ENCODE results near the gene TRIM43.
"Not testable (repeated sequence)": the region's sequence is repeated elsewhere in the genome, so short reads cannot be mapped to it uniquely, and the experiment has no call there.

The TRIM43 gene

GRCh38 chr2:95591701-95592100 lies at the start of gene TRIM43:
Gene TRIM43, plus strand, starts transcription at chr2:95592001. Its CDS starts 2,023 bp downstream, at chr2:95594024.
- DNase-seq: not testable (repeated sequence)

GRCh38 chr2:95551055-95551568 lies 40.7 kb upstream of the TRIM43 start:
- no peak for DNase-seq

- no peak for DNase-seq
Observed at GRCh38 chr2:95552911-95553310, 38.9 kb upstream of the TRIM43 start.

GRCh38 chr2:95569170-95569569 lies 22.6 kb upstream of the TRIM43 start:
- DNase-seq: no peak

- no peak for DNase-seq
Observed at GRCh38 chr2:95573866-95574265, 17.9 kb upstream of the TRIM43 start.

GRCh38 chr2:95574506-95574905 lies 17.3 kb upstream of the TRIM43 start:
- DNase-seq: no peak

- DNase-seq: no peak
Observed at GRCh38 chr2:95575857-95576256, 15.9 kb upstream of the TRIM43 start.

- DNase-seq: no peak
Observed at GRCh38 chr2:95578539-95578938, 13.3 kb upstream of the TRIM43 start.

- not testable (repeated sequence) for DNase-seq
Observed at GRCh38 chr2:95583545-95583944, 8.3 kb upstream of the TRIM43 start.

GRCh38 chr2:95584321-95584720 lies 7.5 kb upstream of the TRIM43 start:
- DNase-seq: not testable (repeated sequence)

GRCh38 chr2:95589777-95590536 lies 1.8 kb upstream of the TRIM43 start:
- not testable (repeated sequence) for DNase-seq

GRCh38 chr2:95592973-95593372 lies 1.2 kb downstream of the TRIM43 start:
- DNase-seq: not testable (repeated sequence)

- DNase-seq: not testable (repeated sequence)
Observed at GRCh38 chr2:95595012-95595411, 3.2 kb downstream of the TRIM43 start.

GRCh38 chr2:95601301-95601700 lies 9.5 kb downstream of the TRIM43 start:
- not testable (repeated sequence) for DNase-seq

GRCh38 chr2:95602146-95602545 lies 10.3 kb downstream of the TRIM43 start:
- not testable (repeated sequence) for DNase-seq

- not testable (repeated sequence) for DNase-seq
Observed at GRCh38 chr2:95608356-95608755, 16.6 kb downstream of the TRIM43 start.

GRCh38 chr2:95609764-95610163 lies 18.0 kb downstream of the TRIM43 start:
- not testable (repeated sequence) for DNase-seq

- not testable (repeated sequence) for DNase-seq
Observed at GRCh38 chr2:95613048-95613447, 21.2 kb downstream of the TRIM43 start.

- not testable (repeated sequence) for DNase-seq
Observed at GRCh38 chr2:95622728-95623127, 30.9 kb downstream of the TRIM43 start.

- not testable (repeated sequence) for DNase-seq
Observed at GRCh38 chr2:95630987-95631386, 39.2 kb downstream of the TRIM43 start.

- DNase-seq: not testable (repeated sequence)
Observed at GRCh38 chr2:95633626-95634259, 41.9 kb downstream of the TRIM43 start.

- not testable (repeated sequence) for DNase-seq
Observed at GRCh38 chr2:95640515-95641288, 48.9 kb downstream of the TRIM43 start.

GRCh38 chr2:95641289-95641575 lies 49.4 kb downstream of the TRIM43 start:
- DNase-seq: not testable (repeated sequence)
